Skeletal muscle satellite cell (primary cell): ENCODE measurements around the gene DTX3L.

Experiments
- H3K27me3 ChIP-seq: 2 replicates; pipeline ENCODE4 v1.7.0; 2013; ENCODE audit warnings: low read length; ENCODE audit not compliant: control insufficient read depth, insufficient read depth
- H3K36me3 ChIP-seq: 2 replicates; pipeline ENCODE4 v1.7.0; 2013; ENCODE audit warnings: mild to moderate bottlenecking, control low read depth, low read length; ENCODE audit not compliant: insufficient read depth
- H3K4me1 ChIP-seq: 2 replicates; pipeline ENCODE4 v1.7.0; 2013; ENCODE audit warnings: low read length; ENCODE audit not compliant: control insufficient read depth, insufficient read depth
- H3K4me2 ChIP-seq: 2 replicates; pipeline ENCODE4 v1.7.0; 2013; ENCODE audit warnings: mild to moderate bottlenecking, low read length
- H3K4me3 ChIP-seq: 2 replicates; pipeline ENCODE4 v1.7.0; 2013; ENCODE audit warnings: low read length
- H3K9ac ChIP-seq: 2 replicates; pipeline ENCODE4 v1.7.0; 2013; ENCODE audit warnings: mild to moderate bottlenecking, low read depth, low read length, moderate library complexity
- H3K9me3 ChIP-seq: replicated peaks from 2 replicates; pipeline ENCODE4 v1.7.0; 2013; ENCODE audit warnings: mild to moderate bottlenecking, control low read depth, low read length

Gene DTX3L

GRCh38 chr3:122536632-122537001 is 27.5 kb upstream of the DTX3L start:
- Histone ChIP-seq H3K4me2 (no peak overlapping the region), H3K4me3 (no peak overlapping the region), H3K36me3 (no peaks in the 10 kb centered on the region), H3K4me1 (peaks cover 11% of the 10 kb centered on the region), H3K27me3 (no peaks in the 10 kb centered on the region), H3K9ac (no peak overlapping the region), H3K9me3 (no peaks in the 10 kb centered on the region)

DNA sequence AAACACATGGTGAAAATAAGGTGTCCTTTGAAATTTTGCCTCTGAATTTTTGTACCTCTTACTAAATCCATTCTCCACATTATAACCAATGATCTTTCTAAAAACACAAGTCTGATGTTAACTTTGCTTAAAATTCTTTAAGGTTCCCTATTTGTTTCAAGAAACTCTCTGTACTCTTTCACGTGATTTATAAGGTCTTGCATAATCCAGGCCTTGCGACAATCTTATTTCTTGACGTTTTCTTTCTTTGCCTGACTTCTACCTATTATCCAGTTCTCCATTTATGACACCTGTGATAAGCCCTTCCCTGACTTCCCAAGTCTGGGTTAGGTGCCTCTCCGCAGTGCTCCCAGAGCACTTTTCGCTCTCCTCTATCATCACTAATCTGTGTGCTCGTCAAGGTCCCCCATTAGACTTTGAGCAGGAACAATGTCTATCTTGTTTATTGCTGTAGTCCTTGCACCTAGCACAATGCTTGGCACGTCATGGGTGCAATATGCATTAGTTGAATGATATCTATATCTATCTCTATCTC is 25.1 kb upstream of the DTX3L start:
- no peaks in the 10 kb centered on the region for H3K36me3 ChIP-seq
- H3K4me2 ChIP-seq, result no peak overlapping the region
- no peak overlapping the region for H3K9ac ChIP-seq
- no peak overlapping the region for H3K4me3 ChIP-seq
- no peaks in the 10 kb centered on the region for H3K9me3 ChIP-seq
- peaks cover 3% of the 10 kb centered on the region for H3K4me1 ChIP-seq
- no peaks in the 10 kb centered on the region for H3K27me3 ChIP-seq

DNA sequence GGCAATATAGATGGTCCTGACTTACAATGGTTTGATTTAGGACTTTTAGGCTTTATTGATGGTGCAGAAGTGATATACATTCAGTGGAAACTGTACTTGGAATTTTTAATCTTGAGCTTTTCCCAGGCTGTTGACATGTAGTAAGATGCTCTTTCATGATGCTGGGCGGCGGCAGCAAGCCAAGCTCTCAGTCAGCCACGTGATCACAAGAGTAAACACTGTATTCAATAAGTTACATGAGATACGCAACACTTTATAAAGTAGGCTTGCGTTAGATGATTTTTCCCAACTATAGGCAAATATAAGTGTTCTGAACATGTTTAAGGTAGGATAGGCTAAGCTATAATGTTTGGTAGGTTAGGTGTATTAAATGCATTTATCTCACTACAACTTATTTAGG is 18.0 kb upstream of the DTX3L start:
- Histone ChIP-seq H3K9me3 (no peaks in the 10 kb centered on the region), H3K4me3 (no peak overlapping the region), H3K36me3 (no peaks in the 10 kb centered on the region), H3K4me1 (no peaks in the 10 kb centered on the region), H3K9ac (no peak overlapping the region), H3K4me2 (no peak overlapping the region), H3K27me3 (no peaks in the 10 kb centered on the region)

DNA sequence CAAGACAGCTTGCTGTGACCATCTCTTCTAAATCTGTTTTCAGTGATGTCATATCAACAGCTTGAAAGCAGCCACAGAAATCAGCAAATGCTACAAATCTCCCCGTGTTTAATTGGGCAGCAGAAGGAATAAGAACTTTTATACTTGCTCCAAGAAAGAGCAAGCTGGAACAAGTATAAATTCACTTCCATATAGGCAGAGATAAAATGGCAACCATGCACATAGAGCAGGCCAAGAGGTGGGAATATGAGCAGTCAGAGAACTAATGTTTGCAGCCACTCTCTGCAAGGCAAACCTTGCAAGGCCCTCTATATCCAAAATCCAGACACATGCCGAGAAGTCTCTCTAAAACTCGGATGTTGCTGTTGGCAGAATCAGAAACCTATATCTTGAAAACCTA is 16.1 kb upstream of the DTX3L start:
- Histone ChIP-seq H3K36me3 (no peaks in the 10 kb centered on the region), H3K27me3 (no peaks in the 10 kb centered on the region)

DNA sequence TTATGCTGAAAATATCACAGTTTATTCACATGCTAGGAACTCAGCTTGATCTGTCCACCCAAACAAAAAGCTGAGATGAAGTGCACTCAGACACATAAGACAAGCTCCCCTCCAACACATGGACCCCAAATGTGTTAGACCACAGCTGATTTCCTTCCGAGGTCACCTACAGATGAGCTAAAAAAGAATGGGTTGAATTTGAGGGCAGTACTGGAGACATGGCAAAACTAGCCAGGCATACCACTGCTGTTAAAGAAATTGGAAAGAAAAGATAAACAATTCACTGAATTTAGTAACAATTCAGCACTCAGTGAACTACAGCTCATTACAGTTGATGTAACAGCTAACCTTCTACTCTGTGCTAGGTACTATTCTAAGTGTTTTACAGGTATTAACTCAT is 15.5 kb upstream of the DTX3L start:
- Histone ChIP-seq H3K9me3 (no peaks in the 10 kb centered on the region), H3K4me3 (no peak overlapping the region), H3K27me3 (no peaks in the 10 kb centered on the region), H3K4me1 (no peaks in the 10 kb centered on the region), H3K9ac (no peak overlapping the region), H3K36me3 (no peaks in the 10 kb centered on the region), H3K4me2 (no peak overlapping the region)

More for the DNA sequence above, 16.1 kb upstream of the DTX3L start:
- H3K4me3 ChIP-seq, result no peak overlapping the region
- no peak overlapping the region for H3K9ac ChIP-seq
- no peaks in the 10 kb centered on the region for H3K4me1 ChIP-seq
- H3K9me3 ChIP-seq, result no peaks in the 10 kb centered on the region
- H3K4me2 ChIP-seq, result no peak overlapping the region

GRCh38 chr3:122553171-122553570 is 11.0 kb upstream of the DTX3L start:
- H3K36me3 ChIP-seq, result no peaks in the 10 kb centered on the region
- no peak overlapping the region for H3K9ac ChIP-seq
- no peaks in the 10 kb centered on the region for H3K4me1 ChIP-seq
- no peaks in the 10 kb centered on the region for H3K9me3 ChIP-seq
- H3K4me2 ChIP-seq, result no peak overlapping the region
- H3K4me3 ChIP-seq, result no peak overlapping the region
- H3K27me3 ChIP-seq, result no peaks in the 10 kb centered on the region

DNA sequence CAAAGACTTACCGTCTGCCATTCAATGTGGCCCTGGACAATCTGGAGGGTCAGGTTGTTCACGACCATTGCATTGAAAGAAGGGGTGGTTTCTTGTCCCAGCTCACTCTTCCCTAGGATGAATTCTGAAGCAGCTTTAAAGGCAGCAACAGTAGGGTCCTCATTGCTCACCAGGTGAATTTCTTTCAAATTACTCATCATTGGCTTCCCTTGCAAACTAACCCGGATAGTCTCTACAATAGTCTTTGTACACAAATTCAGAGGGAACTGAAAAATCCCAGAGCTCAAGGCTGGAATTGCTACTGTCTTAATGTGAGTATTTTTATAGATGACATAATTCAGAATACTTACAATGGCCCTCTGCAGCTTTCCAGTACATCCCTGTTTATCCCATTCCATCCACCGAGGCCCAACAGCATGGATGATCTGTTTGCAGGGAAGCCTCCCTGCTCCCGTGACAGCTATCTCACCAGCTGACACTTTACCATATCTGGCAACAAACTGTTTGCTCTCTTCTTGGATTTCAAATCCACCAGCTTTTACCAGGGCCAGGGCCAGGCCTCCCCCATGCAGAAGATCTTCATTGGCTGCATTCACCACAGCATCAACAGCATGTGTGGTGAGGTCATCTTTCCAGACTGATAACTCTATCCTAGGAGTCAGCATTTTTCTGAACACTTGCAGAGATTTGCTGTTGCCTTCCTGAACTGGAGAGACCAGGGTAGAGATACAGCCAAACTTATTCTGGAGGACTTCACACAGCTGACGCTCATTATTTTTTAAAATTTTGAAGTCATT is 8.7 kb upstream of the DTX3L start:
- Histone ChIP-seq H3K9me3 (no peaks in the 10 kb centered on the region), H3K27me3 (no peaks in the 10 kb centered on the region), H3K4me3 (no peak overlapping the region), H3K4me1 (no peaks in the 10 kb centered on the region), H3K36me3 (no peaks in the 10 kb centered on the region), H3K4me2 (no peak overlapping the region), H3K9ac (no peak overlapping the region)

- no peaks in the 10 kb centered on the region for H3K36me3 ChIP-seq
- H3K4me1 ChIP-seq, result no peaks in the 10 kb centered on the region
- no peak overlapping the region for H3K4me3 ChIP-seq
- H3K27me3 ChIP-seq, result no peaks in the 10 kb centered on the region
- H3K9ac ChIP-seq, result no peak overlapping the region
- H3K4me2 ChIP-seq, result no peak overlapping the region
- H3K9me3 ChIP-seq, result no peaks in the 10 kb centered on the region
Observed at GRCh38 chr3:122557356-122557755, 6.8 kb upstream of the DTX3L start.

DNA sequence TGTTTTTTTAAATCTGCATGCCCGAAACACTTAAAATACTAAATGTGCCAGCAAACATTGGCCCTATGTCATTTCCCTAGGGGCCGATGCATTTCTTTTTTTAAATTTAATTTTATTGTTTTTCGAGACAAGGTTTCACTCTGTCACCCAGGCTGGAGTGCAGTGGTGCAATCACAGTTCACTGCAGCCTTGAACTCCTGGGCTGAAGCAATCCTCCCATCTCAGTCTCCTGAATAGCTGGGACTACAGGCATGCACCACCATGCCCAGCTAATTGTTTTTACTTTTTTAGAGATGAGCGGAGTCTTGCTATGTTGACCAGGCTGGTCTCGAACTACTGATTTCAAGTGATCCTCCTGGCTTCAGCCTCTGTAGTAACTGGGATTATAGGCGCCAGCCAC is 5.5 kb upstream of the DTX3L start:
- Histone ChIP-seq H3K9ac (no peak overlapping the region), H3K4me3 (no peak overlapping the region), H3K9me3 (no peaks in the 10 kb centered on the region), H3K4me1 (peaks cover 3% of the 10 kb centered on the region), H3K36me3 (no peaks in the 10 kb centered on the region), H3K27me3 (no peaks in the 10 kb centered on the region), H3K4me2 (no peak overlapping the region)

GRCh38 chr3:122559906-122560305 is 4.2 kb upstream of the DTX3L start:
- Histone ChIP-seq H3K27me3 (no peaks in the 10 kb centered on the region), H3K36me3 (no peaks in the 10 kb centered on the region), H3K9me3 (no peaks in the 10 kb centered on the region), H3K4me2 (no peak overlapping the region), H3K4me1 (peaks cover 8% of the 10 kb centered on the region), H3K4me3 (no peak overlapping the region), H3K9ac (no peak overlapping the region)

GRCh38 chr3:122560680-122561079 is 3.5 kb upstream of the DTX3L start:
- no peaks in the 10 kb centered on the region for H3K36me3 ChIP-seq
- H3K4me1 ChIP-seq, result peaks cover 11% of the 10 kb centered on the region
- no peak overlapping the region for H3K4me3 ChIP-seq
- no peaks in the 10 kb centered on the region for H3K27me3 ChIP-seq
- no peaks in the 10 kb centered on the region for H3K9me3 ChIP-seq
- no peak overlapping the region for H3K9ac ChIP-seq
- no peak overlapping the region for H3K4me2 ChIP-seq
